Endodermal cell (in vitro differentiated cells): ENCODE data around the gene SMIM28. TPM values are rescaled to one million over a fixed set of nuclear protein-coding genes. Genes with fewer than 3 reads are reported as not detected.

Experiments used
- DNase-seq: peaks from one replicate; pipeline ENCODE4 v3.0.0-alpha.2; 2017
- H3K27ac ChIP-seq: 2 replicates; pipeline ENCODE4 v1.5.1; 2013; ENCODE audit warnings: mild to moderate bottlenecking, low read depth, low read length, moderate library complexity
- H3K27me3 ChIP-seq: 2 replicates; pipeline ENCODE4 v1.6.1; 2013; ENCODE audit warnings: mild to moderate bottlenecking, low read length, moderate library complexity; ENCODE audit not compliant: insufficient read depth, control insufficient read depth, poor library complexity, severe bottlenecking
- H3K36me3 ChIP-seq: 2 replicates; pipeline ENCODE4 v1.7.0; 2013; ENCODE audit warnings: mild to moderate bottlenecking, low read length, moderate library complexity; ENCODE audit not compliant: control insufficient read depth, insufficient read depth
- H3K4me1 ChIP-seq: one replicate; pipeline ENCODE4 v1.7.0; 2013; ENCODE audit warnings: low read length; ENCODE audit not compliant: control insufficient read depth, insufficient read depth
- H3K4me3 ChIP-seq: 2 replicates; pipeline ENCODE4 v1.5.1; 2013; ENCODE audit warnings: mild to moderate bottlenecking, low read length, moderate library complexity
- H3K9ac ChIP-seq: 2 replicates; pipeline ENCODE4 v1.6.1; 2013; ENCODE audit warnings: mild to moderate bottlenecking, low read length, moderate library complexity; ENCODE audit not compliant: poor library complexity, severe bottlenecking; ENCODE audit errors: extremely low read depth
- H3K9me3 ChIP-seq: 2 replicates; pipeline ENCODE4 v1.6.1; 2013; ENCODE audit warnings: mild to moderate bottlenecking, low read length, moderate library complexity; ENCODE audit not compliant: control insufficient read depth
- H3K27ac Mint-ChIP-seq: 2 replicates; pipeline ENCODE4 v1.8.0; 2020; ENCODE audit warnings: mixed read lengths
- H3K27me3 Mint-ChIP-seq: 2 replicates; pipeline ENCODE4 v1.8.0; 2021; ENCODE audit warnings: mild to moderate bottlenecking, mixed read lengths; ENCODE audit not compliant: insufficient read depth
- H3K36me3 Mint-ChIP-seq: 2 replicates; pipeline ENCODE4 v1.8.0; 2020; ENCODE audit warnings: low read depth, mixed read lengths
- H3K4me1 Mint-ChIP-seq: 2 replicates; pipeline ENCODE4 v1.8.0; 2020; ENCODE audit warnings: mixed read lengths
- H3K4me3 Mint-ChIP-seq: 2 replicates; pipeline ENCODE4 v1.8.0; 2020; ENCODE audit warnings: mild to moderate bottlenecking, moderate library complexity, mixed read lengths
- H3K9me3 Mint-ChIP-seq: 2 replicates; pipeline ENCODE4 v1.8.0; 2020; ENCODE audit warnings: mild to moderate bottlenecking, mixed read lengths
- WGBS, 2 experiments: methylation state at CpG; one replicate each; pipeline versions ENCODE4 v1.1.5 to v1.1.7; 2013; ENCODE audit warnings: missing lambda C conversion rate in 2 of 2, mixed read lengths in 1 of 2; ENCODE audit not compliant: insufficient coverage in 1 of 2, insufficient read length in 1 of 2; 5-methylcytosine and 5-hydroxymethylcytosine counted together
- total RNA-seq, 2 donors: library from RNA; stranded (reverse); fragmentation: NEBNext Ultra II Directional in 1 of 2; extraction: Animal tissue kit (Norgen Biotek cat#: 25700) in 1 of 2; gene quantifications; 2 replicates in 1 of 2; 3 replicates in 1 of 2; pipeline ENCODE4 v1.2.1, GENCODE V29; 2021
- TF ChIP-seq, protein P1 (sequence below): fragments of 200-600 bp; sonication (generic); conservative IDR thresholded peaks from 2 replicates; pipeline ENCODE4 v1.5.0; 2021; ENCODE audit warnings: antibody characterized with exemption, mild to moderate bottlenecking

SMIM28 gene
- total RNA-seq, 2 donors from 2014 or later, result 0.33 TPM; not detected in 1

- H3K9me3 Mint-ChIP-seq, result no peaks in the 10 kb centered on the region
- no peak overlapping the region for H3K27ac ChIP-seq
- no peaks in the 10 kb centered on the region for H3K36me3 Mint-ChIP-seq
- H3K9me3 ChIP-seq, result no peaks in the 10 kb centered on the region
- no peak for DNase-seq
- no peak overlapping the region for H3K27ac Mint-ChIP-seq
- no peaks in the 10 kb centered on the region for H3K4me1 ChIP-seq
- H3K27me3 Mint-ChIP-seq, result no peaks in the 10 kb centered on the region
- H3K4me3 Mint-ChIP-seq, result no peak overlapping the region
- TF ChIP-seq, protein P1, sequence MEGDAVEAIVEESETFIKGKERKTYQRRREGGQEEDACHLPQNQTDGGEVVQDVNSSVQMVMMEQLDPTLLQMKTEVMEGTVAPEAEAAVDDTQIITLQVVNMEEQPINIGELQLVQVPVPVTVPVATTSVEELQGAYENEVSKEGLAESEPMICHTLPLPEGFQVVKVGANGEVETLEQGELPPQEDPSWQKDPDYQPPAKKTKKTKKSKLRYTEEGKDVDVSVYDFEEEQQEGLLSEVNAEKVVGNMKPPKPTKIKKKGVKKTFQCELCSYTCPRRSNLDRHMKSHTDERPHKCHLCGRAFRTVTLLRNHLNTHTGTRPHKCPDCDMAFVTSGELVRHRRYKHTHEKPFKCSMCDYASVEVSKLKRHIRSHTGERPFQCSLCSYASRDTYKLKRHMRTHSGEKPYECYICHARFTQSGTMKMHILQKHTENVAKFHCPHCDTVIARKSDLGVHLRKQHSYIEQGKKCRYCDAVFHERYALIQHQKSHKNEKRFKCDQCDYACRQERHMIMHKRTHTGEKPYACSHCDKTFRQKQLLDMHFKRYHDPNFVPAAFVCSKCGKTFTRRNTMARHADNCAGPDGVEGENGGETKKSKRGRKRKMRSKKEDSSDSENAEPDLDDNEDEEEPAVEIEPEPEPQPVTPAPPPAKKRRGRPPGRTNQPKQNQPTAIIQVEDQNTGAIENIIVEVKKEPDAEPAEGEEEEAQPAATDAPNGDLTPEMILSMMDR, result no peak
- 77% methylated on average over 2 of the region's 2 CpGs; no CpG with 5 or more reads in 1 of the 2 experiments for WGBS, 2 experiments
- no peak overlapping the region for H3K4me3 ChIP-seq
- no peak overlapping the region for H3K9ac ChIP-seq
- no peaks in the 10 kb centered on the region for H3K36me3 ChIP-seq
- H3K4me1 Mint-ChIP-seq, result peaks cover 25% of the 10 kb centered on the region
- H3K27me3 ChIP-seq, result no peaks in the 10 kb centered on the region
Observed at GRCh38 chr6:138345565-138346285, 32.0 kb upstream of the SMIM28 start.

DNA sequence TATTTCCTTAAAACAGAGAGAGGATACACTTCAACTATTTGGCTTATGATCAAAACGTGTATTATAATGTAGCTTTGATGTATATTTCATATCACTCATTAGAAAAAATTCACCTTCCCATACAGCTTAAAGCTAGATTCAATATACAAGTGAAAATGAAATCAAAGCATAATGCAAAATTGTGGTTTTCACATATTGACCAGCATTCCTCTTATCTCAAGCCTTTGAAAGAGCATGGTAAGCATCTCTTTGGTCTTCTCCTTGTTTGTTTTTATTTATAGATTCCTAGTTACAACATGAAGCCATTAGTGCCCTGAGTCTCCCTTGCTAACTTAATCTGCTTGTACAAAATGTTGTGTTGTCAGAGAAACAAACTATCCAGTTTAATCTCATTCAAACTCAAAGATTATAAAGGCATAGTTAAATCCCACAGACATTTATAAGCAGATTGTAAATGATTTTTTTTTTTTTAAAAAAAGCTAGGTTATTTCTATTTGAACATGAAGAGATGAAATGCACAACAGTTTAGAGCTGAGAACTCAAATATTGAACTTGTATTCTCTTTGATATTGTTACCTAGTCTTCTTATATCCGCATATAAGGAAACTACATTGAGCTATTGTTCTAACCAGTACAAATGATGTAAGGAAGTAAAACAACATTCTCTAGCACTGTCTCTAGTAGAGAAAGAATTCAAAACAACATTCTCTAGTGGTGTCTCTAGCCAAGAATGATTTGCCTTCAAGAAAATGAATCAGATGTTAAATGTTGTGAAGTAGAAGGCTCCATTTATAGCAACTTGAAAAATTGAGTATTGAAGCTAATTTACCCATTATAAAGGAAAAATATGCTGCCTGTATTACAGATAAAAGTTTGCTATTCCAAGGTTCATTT, 31.2 kb upstream of the SMIM28 start:
- Histone ChIP-seq H3K27ac (no peak overlapping the region), H3K4me1 (no peaks in the 10 kb centered on the region), H3K9me3 (no peaks in the 10 kb centered on the region), H3K36me3 (no peaks in the 10 kb centered on the region), H3K27me3 (no peaks in the 10 kb centered on the region), H3K9ac (no peak overlapping the region), H3K4me3 (no peak overlapping the region)
- TF ChIP-seq, protein P1, result no peak
- no CpG with 5 or more reads among the region's 2 CpGs for WGBS, 2 experiments
- Mint-ChIP-seq H3K36me3 (no peaks in the 10 kb centered on the region), H3K4me3 (no peak overlapping the region), H3K27ac (no peak overlapping the region), H3K4me1 (peaks cover 26% of the 10 kb centered on the region), H3K9me3 (no peaks in the 10 kb centered on the region), H3K27me3 (no peaks in the 10 kb centered on the region)
- no peak for DNase-seq

GRCh38 chr6:138347864-138348263, 29.8 kb upstream of the SMIM28 start:
- Histone ChIP-seq H3K4me1 (no peaks in the 10 kb centered on the region), H3K27ac (no peak overlapping the region), H3K4me3 (no peak overlapping the region), H3K9me3 (no peaks in the 10 kb centered on the region), H3K27me3 (no peaks in the 10 kb centered on the region), H3K9ac (no peak overlapping the region), H3K36me3 (no peaks in the 10 kb centered on the region)
- Mint-ChIP-seq H3K27ac (no peak overlapping the region), H3K9me3 (no peaks in the 10 kb centered on the region), H3K27me3 (no peaks in the 10 kb centered on the region), H3K4me1 (peaks cover 29% of the 10 kb centered on the region), H3K36me3 (no peaks in the 10 kb centered on the region), H3K4me3 (no peak overlapping the region)
- TF ChIP-seq, protein P1, result no peak
- WGBS, 2 experiments, result 84% methylated on average over 2 of the region's 2 CpGs; no CpG with 5 or more reads in 1 of the 2 experiments
- DNase-seq, result no peak
